Measurements from ENCODE around the gene SLAIN1.
A peak's percentile ranks its signal among the peaks of the same experiment; 100 is the strongest.

SLAIN1 gene

DNA sequence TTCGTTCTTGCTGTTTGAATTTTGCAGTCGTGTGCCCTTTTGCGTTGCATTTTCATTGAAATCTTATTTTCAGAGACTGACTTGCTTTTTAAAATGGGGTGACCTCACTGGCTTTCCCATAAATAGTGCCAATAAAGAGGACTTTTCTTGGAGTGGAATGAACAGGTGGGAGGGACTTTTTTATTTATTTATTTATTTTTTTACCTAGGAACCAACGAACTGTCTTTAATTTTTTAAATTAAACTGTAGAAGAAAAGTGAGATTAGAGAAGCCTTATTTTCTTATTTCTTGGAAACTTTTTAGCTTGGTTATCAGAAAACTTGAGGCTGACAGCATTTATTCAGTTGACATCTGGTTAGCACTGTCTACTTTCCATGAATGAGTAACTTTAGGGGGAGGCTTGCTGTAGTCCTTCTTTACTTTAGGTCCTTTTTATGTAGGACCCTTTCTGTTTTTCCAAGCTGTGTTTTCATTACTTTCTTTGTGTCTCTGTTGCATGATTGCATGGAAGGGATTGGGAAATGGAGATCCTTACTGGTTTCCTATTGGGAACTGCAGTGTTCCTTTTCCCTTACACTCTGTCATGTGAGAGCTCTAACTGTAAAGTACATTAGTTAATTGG, 1.7 kb downstream of the SLAIN1 start:
- intact Hi-C loops (cut with DNase I) = loop anchor here (10.0 kb wide), 2 partner anchors 54 to 374 kb away; partner anchors contain the start of gene MYCBP2
- DNase-seq = no peak

DNA sequence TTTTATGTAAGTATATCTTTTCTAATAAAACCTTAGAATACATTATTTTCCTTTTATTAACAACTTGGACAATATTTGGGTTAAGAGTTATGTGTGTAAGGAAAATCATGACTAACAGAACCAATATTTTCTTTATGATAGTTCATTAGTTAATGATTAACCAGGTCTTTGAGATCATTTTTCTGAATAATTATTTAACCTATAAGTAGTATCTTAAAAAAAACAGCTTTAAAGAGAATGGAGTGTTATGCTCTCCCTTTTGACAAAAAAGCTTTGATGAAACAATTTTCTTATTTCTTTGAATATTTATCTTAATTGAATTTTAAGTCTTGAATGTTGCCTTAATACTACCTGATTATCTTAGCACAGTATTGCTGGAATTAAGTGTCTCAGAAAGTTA, 3.8 kb downstream of the SLAIN1 start:
- intact Hi-C loops (cut with DNase I) = no loop called here
- DNase-seq = no peak

DNA sequence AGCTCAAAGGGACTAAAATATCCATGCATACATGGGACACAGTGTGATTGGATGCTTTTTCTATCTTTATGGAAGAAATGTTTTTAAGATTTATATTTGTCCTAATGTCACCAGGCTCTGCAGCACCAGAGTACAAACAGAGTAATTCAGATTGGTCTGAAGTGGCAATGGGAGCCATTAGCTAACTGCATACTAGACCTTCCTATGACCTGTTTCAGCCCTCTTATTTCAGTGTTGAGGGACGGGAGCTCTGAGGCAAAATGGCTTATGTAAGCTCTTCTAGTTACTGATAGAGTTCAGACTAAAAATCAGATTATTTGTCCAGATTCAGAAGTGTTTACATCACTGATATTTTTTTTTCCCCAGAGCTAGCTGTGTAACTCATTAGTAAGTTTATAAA, 4.9 kb downstream of the SLAIN1 start:
- intact Hi-C loops (cut with DNase I) = no loop called here

DNA sequence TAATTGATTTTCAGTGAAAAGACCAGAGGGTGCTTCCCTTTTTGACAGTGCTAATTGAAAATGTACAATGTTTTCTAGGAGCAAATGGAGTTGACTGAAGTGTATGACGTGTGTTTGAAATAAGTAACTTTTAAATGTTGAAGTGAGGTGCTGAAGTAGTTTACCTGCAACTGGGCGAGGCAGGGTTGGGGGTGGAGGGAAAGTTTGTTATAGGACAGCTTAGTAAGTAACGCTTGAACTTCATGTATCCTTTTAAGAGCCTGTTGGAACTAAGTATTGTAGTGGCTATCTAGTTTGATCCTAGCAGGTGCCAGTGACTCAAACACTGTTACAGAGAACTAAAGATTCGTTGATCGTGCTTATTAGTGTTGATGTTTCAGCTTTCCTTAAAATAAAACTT, 5.9 kb downstream of the SLAIN1 start:
- DNase-seq = no peak
- intact Hi-C loops (cut with DNase I) = no loop called here

More for the DNA sequence above, 4.9 kb downstream of the SLAIN1 start:
- no peak for DNase-seq

DNA sequence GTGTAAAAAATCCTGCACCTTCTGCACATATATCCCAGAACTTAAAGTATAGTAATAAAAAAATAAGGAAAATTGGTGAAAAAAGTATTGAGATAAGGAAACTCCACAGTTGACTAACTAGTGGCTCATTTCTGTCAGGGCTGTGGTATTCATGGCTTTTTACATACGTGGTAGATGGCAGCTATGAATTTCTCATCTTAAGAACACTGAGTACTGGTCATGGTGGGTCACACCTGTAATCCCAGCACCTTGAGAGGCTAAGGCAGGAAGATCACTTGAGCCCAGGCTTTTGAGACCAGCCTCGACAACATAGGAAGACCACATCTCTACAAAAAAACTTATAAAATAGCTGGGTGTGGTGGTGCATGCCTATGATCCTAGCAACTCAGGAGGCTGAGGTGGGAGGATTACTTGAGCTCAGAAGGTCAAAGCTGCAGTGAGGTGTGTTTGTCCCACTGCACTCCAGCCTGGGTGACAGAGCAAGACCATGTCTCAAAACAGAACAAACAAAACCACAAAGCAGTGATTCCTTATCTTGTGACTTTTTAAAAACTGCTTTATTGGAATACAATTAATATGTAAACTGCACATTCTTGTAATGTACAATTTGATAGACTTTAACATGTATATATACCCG, 16.8 kb downstream of the SLAIN1 start:
- intact Hi-C loops (cut with DNase I) = no loop called here
- no peak for DNase-seq

DNA sequence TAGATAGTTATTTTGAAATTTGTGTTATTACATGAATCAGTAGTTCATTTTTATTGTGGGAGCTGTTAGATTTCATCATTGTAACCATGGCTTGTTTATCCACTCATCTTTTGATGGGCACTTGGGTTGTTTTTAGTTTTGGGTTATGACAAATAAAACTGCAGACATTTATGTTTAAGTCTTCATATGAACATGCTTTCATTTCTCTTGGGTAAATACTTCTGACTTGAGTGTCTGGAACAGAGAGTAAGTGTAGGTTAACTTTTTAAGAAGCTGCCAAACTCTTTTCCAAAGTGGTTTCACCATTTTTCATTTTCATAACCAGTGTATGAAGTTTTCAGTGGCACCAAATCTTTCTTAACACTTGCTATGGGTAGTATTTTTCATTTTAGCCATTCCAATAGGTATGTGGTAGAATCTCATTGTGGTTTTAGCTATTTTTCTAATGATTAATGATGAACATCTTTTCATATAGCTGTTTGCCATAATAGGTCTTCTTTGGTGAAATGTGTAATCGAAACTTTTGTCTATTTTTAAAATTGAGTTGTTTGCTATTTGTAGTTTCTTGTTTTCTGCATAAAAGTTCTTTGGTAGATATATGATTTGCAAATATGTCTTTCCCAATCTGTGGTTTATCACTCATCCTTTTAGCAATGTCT, 17.9 kb downstream of the SLAIN1 start:
- intact Hi-C loops (cut with DNase I) = no loop called here
- DNase-seq = no peak

DNA sequence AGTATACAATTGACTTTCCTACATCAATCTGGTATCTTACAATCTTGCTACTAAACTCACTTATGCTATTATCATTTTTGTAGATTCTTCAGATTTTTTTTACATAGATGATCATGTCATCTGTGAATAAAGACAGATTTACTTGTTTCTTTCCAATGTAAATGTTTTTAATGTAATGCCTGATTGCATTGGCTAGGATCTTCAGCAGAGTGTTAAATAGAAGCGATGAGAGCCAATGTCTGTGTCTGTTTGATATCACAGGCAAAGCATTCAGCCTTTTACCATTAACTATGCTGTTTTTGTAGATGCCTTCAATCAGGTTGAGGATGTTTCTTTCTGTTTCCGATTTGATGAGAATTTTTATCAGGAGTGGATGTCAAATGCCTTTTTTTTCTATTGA, 19.2 kb downstream of the SLAIN1 start:
- intact Hi-C loops (cut with DNase I) = no loop called here
- DNase-seq = no peak

DNA sequence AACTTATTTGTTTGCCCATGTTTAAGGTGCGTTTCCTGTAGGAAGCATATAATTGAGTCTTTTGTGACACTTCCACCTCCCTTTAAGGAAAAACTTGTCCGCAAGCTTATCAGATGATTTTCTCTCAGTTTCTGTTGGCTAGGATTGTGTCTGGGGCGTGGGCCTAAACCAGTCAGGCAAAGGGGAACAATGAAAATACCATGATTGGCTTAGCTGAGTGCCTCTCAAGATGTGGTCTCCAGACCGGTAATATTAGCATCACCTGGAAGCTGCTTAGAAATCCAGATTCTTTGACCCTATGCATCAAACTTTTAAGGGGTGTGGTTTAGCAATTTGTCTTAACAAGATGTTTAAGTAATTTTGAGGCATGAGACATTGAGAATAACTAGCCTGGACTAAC, 20.0 kb downstream of the SLAIN1 start:
- intact Hi-C loops (cut with DNase I) = no loop called here
- DNase-seq = no peak

DNA sequence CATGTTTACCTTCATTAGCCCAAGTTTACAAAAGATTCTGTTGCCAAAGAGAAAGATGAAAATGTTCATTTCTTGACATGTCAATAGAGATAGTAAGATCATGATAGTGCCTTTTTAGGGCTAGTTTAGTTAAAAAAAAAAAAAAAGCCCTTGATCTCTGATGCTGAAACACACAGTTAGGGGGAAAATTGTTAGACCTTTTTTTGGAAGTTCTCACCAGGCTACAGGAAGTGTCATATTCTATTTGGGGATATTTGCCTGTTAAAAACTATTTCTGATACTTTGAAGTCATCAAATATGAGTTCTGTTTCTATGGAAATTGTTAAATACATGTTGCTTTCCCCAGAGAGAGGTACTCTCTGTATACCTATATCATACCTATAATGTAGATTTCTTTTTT, 21.6 kb downstream of the SLAIN1 start:
- DNase-seq = no peak
- intact Hi-C loops (cut with DNase I) = no loop called here

DNA sequence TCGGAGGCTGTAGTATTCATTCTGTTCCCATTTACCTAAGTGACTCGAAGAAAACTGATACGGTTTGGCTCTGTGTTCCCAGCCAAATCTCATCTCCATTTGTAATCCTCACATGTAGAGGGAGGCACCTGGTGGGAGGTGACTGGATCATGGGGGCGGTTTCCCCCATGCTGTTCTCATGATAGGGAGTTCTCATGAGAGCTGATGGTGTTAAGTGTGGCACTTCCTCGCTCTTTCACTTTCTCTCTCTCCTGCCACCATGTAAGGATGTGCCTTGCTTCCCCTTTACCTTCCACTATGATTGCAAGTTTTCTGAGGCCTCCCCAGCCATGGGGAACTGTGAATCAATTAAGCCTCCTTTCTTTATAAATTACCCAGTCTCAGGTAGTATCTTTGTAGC, 23.5 kb downstream of the SLAIN1 start:
- DNase-seq = peak in 1 of 42 donors; percentile 18
- intact Hi-C loops (cut with DNase I) = no loop called here

DNA sequence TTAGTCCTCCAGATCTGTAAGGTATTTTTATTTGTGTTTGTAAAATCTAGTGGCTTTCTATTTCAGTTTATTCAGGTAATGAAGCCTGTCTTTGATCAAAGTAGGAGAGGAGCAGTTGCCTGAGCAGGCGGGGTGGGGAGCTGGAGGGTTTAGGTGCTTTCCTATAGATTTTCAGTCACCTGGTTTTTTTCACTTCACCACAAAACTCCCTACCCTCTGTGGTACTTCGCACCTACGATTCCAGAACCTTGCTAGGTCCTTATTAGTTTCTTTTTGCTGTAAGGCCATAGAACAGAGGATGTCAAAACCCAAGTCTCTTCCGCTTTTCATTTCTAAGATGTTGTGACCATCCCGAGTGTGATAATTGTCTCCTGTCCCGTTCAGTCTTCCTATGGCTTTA, 26.6 kb downstream of the SLAIN1 start:
- DNase-seq = no peak
- intact Hi-C loops (cut with DNase I) = no loop called here

DNA sequence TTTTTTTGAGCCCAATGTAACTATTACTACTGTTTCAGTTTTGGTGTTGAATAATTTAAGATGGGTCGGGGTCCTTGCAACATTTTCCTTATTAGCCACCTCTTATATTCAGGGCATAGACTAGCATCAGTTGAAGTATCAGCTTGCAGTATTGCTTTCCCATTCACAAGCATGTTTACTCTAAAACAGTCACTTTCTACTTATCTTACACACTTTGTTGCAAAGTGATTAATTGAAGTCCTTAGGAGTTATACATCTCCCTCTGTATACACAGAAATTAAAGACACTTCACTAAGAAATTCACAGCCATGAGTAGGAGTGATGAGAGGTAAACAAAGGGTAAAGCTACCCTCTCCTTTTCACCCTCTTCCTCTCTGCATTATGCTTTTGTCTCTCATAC, 27.6 kb downstream of the SLAIN1 start:
- intact Hi-C loops (cut with DNase I) = no loop called here
- DNase-seq = no peak

DNA sequence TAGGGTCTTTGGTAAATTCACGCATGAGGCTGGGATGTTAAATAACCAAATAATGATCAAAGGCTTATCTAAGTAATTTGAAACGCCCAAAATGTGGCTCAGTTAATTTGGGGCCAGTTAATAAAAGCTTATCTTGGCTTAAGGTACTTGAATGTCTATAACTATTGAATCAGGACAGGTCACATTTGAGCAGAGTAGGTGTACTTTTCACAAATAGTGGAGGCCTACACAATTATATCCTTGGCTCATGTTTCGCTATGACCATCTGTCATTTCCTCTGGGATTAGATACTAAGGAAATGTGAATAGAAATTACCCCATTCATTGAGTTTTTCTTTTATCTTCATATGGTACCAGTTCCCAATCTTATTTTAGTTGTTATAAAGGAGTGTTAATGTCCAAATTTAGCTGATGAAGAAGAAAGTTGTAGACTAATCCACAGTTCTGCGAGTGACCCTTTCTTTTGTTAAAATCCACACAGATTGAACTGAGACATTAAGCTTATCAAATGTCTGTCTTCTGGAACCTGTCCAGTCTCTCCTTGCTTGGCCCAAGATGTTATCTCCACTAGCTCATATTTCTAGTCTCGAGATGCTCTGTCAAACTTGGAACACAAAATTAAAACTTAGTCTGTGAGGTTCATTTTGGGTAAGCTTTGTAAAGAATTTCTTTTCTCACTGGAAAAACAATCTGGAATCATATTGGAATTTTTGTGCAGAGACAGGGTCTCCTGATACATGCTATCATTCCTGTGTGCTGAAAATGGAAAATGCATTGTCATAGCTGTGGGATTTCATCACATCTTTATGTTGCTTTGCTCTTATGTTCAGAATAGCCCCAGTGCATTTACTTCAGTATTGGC, 31.0 kb downstream of the SLAIN1 start:
- no peak for DNase-seq
- intact Hi-C loops (cut with DNase I) = no loop called here

DNA sequence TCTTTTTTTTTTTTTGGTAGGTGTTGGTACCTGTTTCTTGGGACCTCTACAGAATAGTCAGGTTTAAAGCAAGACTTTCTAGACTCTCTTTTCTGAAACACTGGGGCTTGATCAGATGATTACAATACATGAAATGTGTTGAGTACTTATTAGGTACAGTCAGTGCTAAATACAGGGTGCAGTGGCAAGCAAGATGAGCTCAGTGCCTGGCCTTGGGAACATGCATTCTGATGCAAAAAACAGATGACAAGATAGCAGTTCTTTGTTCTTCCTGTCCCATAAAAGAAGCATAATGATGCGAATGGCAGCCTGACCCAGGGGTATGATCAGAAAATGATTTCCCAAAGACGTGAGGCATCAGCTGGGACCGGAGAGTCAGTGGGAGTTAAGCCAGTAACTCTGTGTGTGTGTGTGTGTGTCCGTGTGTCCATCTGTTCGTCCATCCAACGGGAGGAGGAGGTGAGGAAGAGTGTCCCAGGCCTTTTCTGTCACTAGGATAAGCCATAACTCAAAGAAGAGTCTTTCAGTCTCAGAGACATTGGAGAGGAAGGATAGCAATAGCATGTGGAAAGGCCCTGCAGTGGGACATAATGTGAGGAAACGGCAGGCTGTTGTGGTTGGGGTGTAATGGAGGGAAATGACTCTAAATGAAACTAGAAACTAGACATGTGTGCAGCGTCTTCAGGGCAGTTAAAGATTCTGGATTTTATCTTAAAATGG, 32.2 kb downstream of the SLAIN1 start:
- DNase-seq = peak in 1 of 42 donors; percentile 46
- intact Hi-C loops (cut with DNase I) = no loop called here

DNA sequence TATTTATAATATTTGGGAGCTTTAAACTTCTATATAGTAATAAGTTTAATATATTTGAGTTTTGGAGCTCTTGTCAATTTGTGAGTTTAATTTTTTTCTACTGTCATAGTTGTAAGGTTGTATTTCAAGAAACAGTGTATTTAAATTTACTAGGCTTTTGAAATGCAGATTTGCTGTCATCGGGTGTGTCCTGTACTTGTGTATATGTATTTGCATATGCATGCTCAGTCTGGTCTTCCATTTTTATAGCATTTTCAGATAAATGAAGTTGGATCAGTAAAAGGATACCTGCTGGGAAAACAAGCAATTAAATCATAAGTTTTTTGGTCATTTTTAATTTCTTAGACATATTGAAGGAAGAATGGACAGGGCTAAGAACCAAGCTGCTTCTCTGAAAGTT, 33.1 kb downstream of the SLAIN1 start:
- intact Hi-C loops (cut with DNase I) = no loop called here
- DNase-seq = no peak

DNA sequence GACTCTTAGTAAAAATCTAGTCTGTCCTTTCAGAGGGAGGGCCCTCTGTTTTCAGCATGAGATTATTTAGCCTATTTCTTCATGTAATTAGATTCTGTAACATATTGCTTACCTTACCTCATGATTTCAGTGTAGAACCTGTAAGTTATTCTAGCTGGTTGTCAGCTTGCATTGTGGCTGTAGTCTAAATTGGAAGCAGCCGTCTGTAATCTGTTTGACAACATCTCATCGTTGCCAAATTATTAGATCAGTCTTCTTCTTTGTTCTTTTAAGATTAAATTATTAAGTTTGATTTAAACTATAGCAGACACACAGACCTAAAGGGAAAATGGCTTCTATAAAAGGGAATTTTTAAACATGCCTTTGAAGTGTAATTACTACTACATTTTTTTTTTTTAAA, 34.8 kb downstream of the SLAIN1 start:
- no peak for DNase-seq
- intact Hi-C loops (cut with DNase I) = no loop called here

DNA sequence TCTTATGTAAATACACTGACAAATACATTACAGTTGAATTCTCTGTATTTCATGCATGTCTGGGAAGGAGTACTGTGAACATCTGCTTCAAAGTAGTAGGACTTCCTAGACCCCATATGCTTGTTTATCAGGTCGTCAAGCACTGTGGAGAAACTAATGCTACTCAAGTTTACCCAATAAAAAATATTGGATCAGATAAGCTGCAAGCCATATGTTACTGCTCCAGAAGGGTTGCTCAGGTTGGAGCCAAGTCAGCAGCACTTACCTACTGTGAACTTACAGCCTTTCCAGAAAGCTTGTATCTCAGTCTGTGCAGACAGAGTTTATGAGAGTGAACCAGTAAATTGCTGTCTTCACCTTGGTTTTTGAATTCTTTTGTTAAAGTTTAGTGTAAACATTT, 36.2 kb downstream of the SLAIN1 start:
- no peak for DNase-seq
- intact Hi-C loops (cut with DNase I) = no loop called here

DNA sequence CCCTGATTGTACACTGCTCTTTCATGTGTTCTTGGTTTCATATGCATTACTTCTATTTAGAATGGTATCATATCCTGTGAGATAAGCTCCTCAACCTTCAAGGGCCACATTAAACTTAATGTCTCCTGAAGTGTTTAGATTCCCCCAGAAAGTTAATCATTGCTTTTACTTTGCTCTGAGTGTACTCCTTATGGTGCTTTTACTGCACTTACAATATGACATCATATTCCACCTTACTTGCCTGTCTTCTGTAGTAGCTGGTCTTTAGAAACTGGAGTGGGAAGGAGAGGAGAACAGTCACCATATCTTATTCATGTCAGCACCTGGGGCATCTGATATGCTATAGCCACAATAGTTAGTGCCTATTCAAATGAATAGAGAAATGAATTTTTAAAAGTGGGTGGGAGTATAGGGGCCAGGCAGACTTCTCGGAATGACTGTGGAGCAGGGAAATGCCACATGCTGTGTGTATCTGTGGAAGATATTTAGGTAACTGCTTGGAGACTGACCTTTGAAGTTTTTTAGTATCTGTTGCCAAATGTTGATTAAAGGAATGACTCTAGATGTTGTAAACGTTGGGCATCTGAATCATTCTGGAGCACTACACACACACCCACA, 40.2 kb downstream of the SLAIN1 start:
- intact Hi-C loops (cut with DNase I) = no loop called here
- no peak for DNase-seq

Measured in head of caudate nucleus (tissue), 42 donors.